ENCODE measurements around the gene TEPSIN.

Gene TEPSIN

DNA sequence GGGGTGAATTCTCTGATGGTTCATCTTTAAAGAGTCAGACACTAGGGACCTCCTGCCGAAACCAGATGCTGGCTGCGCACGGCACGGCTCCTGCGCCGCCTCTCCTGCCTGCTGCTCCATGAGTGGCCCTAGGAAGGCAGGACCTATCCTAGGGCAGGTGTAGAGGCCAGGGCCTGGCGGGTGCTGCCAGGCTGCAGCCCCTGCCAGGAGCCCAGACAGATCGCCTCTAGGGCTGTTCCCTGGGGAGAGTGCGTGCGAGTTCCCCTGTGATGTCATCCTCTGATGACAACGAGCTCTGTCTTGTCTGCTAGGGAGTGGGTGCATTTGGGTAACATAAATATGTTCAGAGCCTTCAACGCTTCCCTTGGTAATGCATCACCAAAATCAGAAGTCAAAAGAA is 32.4 kb upstream of the TEPSIN start:
- no peak for DNase-seq (ENCODE audit: insufficient read length, low spot score)
- no peak for FAIRE-seq

GRCh38 chr17:81270279-81270678 is 31.4 kb upstream of the TEPSIN start:
- FAIRE-seq (no peak), DNase-seq (ENCODE audit: insufficient read length, low spot score) (no peak)

DNA sequence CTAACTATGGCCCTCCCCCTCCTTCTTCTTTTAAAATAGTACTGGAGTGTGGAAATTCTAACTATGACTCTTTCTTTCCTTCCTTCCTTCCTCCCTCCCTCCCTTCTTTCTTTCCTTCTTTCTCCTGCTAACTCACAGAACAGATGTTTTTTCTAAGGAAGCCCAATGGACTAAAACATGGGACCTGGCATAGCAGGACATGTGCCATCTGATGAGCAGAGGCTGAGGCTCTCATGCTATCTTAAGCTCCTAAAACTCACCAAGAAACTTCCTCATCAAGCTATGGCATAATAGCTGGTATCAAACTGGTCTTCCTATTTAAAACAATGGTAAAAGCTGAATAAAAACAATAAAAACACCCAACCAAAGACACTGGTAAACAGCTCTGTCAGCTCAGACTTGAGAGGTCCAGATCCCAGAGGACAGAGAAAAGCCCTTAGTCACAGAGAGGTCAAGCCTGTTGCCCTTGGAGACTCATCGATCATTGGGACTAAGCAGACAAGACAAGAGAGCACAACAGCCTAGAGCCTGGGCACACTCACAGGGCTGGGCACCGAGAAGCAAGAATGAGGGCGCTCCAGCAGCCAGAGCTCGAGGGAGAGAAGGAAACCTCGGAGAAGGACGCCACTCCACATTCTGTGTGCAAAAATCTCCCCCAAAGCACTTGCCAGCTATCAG is 28.7 kb upstream of the TEPSIN start:
- DNase-seq (ENCODE audit: insufficient read length, low spot score) (no peak), FAIRE-seq (no peak)

DNA sequence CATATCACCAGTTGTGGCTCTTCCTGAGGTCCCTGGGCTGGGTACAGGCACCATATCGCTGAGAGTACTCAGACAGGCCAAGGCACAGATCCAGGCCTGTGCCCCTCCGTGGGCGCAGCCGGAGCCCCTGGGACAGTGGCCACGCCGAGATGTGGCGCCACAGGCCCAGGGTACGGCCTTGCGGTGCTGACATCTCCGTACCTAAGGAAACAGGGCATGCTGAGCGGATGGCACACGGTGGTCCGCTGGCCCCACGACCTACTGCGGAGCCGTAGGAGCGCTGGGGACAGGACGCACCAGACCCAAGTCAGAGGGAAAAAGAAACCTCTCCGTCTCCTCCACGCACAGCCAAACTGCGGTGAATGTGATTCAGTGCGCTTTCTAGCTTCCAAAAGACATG is 26.7 kb upstream of the TEPSIN start:
- FAIRE-seq (no peak), DNase-seq (ENCODE audit: insufficient read length, low spot score) (no peak)

DNA sequence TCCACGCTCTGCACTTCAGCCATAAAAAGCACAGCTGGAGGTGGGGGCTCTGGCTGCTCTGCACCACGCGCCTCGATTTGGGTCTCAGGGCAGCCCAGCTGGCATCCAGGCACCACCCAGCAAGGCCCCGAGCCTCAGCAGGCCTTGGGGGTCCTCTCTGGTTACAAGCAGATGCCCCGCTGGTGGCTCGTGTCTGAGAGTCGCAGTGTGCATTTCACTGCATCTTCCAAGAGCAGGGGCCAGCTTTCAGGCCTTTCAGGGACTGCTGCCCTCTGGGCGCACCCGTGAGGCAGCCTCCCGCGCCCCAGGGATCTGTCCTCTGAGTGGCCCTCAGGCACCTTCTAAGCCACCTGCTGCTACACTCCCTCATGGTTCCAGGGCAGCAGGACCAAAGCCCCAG is 25.8 kb upstream of the TEPSIN start:
- DNase-seq (ENCODE audit: insufficient read length, low spot score) (no peak), FAIRE-seq (no peak)

- no peak for FAIRE-seq
- DNase-seq (ENCODE audit: insufficient read length, low spot score): no peak
Observed at GRCh38 chr17:81263371-81264181, 24.7 kb upstream of the TEPSIN start.

DNA sequence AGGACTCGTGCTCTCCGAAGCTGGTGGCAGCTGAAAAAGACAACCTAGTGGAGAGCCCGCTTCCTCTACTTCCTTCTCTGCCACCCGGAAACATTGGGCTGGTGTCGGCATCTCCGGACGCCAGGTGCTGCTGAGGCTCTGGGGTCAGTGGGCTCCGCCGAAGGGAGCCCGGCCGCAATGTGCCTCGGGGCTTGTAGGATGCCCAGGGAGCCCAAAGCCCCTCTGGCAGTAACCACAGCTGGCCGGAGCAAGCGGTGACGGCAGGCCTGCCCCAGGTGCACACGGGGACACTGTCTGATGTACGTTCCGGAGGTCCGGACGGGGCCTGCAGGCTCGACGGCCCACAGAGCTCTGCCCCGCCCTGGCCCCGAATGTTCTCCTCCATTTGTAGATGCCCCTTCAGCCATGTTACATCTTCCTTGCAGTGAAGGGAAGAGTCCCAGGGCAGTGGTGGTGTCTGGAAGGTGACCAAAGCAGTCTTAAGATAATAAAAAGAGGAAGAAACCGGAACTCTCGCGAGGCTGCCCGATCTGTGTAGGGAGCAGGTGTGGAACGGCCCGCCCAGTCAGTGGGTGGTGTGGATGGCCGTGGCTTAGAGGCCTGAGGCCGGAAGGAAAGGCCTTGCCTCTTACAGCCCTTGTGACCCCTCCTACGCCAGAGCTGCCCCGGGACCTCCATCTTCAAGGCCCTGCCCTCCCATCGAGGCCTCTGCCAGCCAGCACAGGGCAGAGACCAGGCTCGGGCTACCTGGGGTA is 22.9 kb upstream of the TEPSIN start:
- DNase-seq (ENCODE audit: insufficient read length, low spot score) (no peak), FAIRE-seq (no peak)

- no peak for FAIRE-seq
- no peak for DNase-seq (ENCODE audit: insufficient read length, low spot score)
Observed at GRCh38 chr17:81261096-81261495, 22.2 kb upstream of the TEPSIN start.

GRCh38 chr17:81260641-81261040 is 21.8 kb upstream of the TEPSIN start:
- DNase-seq (ENCODE audit: insufficient read length, low spot score) (no peak), FAIRE-seq (no peak)

- FAIRE-seq (no peak), DNase-seq (ENCODE audit: insufficient read length, low spot score) (no peak)
Observed at GRCh38 chr17:81260171-81260570, 21.3 kb upstream of the TEPSIN start.

DNA sequence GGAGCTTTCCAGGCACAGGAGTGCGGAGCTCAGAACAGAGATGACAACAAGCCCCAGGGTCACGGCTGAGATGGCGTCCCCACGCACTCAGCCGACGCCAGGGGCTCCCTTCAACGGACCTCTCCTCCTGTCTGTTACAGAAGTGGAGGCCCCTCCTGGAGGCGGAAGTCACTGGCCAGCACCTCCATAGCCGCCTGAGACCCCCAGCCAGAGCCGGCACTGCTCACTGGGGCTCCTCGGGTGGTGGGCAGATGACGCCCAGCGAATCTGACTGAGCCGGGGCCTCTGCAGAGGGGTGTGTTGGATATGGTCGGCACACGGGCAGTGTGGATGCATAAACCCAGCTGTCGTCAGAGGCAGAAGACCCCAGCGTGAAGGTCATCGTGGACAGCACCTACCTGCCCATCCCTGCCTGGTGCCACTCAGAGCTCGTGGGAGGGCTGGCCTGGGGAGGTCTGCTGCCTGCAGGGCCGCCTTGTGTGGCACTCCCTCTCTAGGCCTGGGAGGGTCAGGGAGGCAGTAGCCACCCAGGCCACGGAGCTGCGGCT is 20.3 kb upstream of the TEPSIN start:
- FAIRE-seq (no peak), DNase-seq (ENCODE audit: insufficient read length, low spot score) (no peak)

DNA sequence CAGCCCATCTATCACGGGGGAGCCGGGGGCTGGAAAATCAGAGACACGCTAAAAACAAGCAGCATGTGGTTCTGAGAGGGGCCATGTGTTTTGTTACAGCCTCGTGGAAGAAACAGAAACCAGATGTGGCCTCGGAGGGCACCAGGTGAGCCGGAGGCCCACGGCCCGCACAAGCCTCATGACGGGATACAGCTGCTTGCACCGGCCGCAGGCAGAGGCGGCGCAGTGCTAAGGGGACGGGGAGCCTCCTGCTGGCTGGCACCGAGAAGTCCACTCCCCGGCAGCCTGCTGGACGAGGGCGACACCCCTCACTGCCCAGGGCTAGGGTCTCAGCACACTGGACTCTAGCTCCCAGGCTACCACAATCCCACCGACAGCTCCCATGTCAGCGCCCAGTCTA is 19.4 kb upstream of the TEPSIN start:
- FAIRE-seq: no peak
- no peak for DNase-seq (ENCODE audit: insufficient read length, low spot score)

DNA sequence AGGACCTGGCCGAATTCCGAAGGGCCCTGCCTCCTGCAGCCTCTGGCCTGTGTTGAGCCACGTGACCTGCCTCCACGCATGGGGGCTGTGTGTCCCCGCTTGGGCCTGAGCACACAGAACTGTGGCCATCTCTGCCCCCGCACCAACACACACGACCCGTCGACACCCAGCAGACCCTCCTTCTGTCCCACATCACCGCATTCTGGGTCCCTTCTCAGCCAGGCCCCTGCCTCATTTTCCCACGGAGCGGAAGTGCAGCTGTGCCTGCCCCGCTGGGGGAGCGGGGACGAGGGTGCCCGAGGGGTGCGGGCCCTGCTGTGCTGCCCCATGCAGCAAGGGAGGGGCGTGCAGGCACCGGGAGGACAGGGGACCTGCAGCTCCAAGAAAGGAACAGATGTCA is 18.7 kb upstream of the TEPSIN start:
- FAIRE-seq: no peak

GRCh38 chr17:81256616-81257015 is 17.8 kb upstream of the TEPSIN start:
- DNase-seq (ENCODE audit: insufficient read length, low spot score) (no peak), FAIRE-seq (no peak)

More for the DNA sequence above, 18.7 kb upstream of the TEPSIN start:
- no peak for DNase-seq (ENCODE audit: insufficient read length, low spot score)

- DNase-seq (ENCODE audit: insufficient read length, low spot score): peak; percentile 77
- peak; percentile 82 for FAIRE-seq
Observed at GRCh38 chr17:81254955-81255717, 16.3 kb upstream of the TEPSIN start.

GRCh38 chr17:81253358-81254131 is 14.7 kb upstream of the TEPSIN start:
- peak; percentile 100 for FAIRE-seq
- DNase-seq (ENCODE audit: insufficient read length, low spot score): peak; percentile 53

DNA sequence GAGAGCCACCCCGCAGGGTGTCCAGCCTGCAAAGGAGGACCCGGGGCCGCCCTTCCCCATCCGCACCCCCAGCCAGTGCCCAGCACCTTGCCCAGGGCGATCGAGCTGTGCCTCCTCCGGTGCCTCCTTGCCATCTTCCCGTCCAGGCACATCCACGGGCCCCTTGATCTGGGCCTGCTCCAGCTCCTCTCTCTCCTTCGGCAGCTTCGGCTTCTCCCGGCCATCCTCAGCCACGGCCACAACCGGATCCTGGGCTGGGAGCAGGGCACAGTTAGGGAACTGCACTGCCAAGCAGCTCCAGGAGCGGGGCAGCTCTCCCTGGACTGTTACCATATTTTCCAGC is 14.1 kb upstream of the TEPSIN start:
- DNase-seq (ENCODE audit: insufficient read length, low spot score): no peak
- no peak for FAIRE-seq

DNA sequence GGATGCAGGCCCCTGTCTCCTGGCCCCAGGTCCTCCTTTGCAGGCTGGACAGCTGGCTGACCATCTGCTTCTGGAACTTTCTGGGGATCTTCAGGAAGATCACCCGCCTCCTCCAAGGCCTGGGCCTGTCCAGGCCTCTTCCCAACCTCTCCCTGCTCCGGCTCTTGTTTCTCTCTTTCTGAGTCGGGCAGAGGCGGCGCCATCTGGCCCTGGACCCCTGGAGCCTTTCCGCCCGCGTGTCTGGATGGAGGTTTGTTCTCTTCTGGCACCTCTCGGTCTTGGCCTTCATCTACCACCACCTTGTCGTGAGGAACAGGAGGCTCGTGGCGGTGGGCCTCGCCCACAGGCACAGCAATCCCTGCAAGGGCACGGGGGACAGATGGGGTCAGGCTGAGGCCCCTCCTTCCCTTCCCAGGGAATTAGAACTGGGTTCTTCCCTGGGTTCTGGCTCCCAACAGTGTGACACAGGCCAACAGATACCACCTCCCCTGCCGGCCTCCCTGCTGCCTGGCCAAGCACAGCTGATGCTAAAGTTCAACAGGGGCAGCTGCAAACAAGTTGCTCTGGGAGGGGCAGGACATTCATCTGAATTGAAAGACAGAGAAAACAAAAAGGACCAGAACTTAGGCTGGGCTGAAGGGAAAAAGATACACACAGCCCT is 13.6 kb upstream of the TEPSIN start:
- DNase-seq (ENCODE audit: insufficient read length, low spot score): no peak
- FAIRE-seq: no peak

GRCh38 chr17:81251709-81252301 is 12.9 kb upstream of the TEPSIN start:
- no peak for DNase-seq (ENCODE audit: insufficient read length, low spot score)

More at GRCh38 chr17:81251709-81252301, 12.9 kb upstream of the TEPSIN start:
- no peak for FAIRE-seq

Data from HTR-8/SVneo (cell line).